Activated CD4-positive, alpha-beta T cell treated with anti-CD3 and anti-CD28 coated beads for 36 hours (primary cell): Measurements from ENCODE around the gene ITPRIP. TPM values are rescaled to one million over a fixed set of nuclear protein-coding genes. Genes with fewer than 3 reads are reported as not detected.

Source experiments
- ATAC-seq: fragments of 200-7000 bp; cut with Tn5 transposase; one replicate; pipeline ENCODE4 v1.10.0; 2021; ENCODE audit warnings: mild to moderate bottlenecking, moderate library complexity
- CTCF ChIA-PET: fragments of 350-600 bp; sonication (Branson Sonifier 250); formaldehyde crosslinking; loops from one replicate; lab custom pipeline; 2021; ENCODE audit warnings: antibody characterized with exemption; lab: Charles Lee
- POLR2A ChIA-PET: fragments of 350-600 bp; sonication (Branson Sonifier 250); formaldehyde crosslinking; loops from one replicate; lab custom pipeline; 2021; ENCODE audit warnings: antibody characterized with exemption, inconsistent platforms; lab: Charles Lee
- DNase-seq: peaks from one replicate; pipeline ENCODE4 v3.0.0-alpha.2; 2020
- H3K27ac Mint-ChIP-seq: one replicate; pipeline ENCODE4 v1.8.0; 2021; ENCODE audit warnings: mixed read lengths
- H3K27me3 Mint-ChIP-seq: one replicate; pipeline ENCODE4 v1.8.0; 2021; ENCODE audit warnings: mixed read lengths
- H3K36me3 Mint-ChIP-seq: one replicate; pipeline ENCODE4 v1.8.0; 2021; ENCODE audit warnings: low read depth, mixed read lengths
- H3K4me1 Mint-ChIP-seq: one replicate; pipeline ENCODE4 v1.8.0; 2021; ENCODE audit warnings: mixed read lengths
- H3K4me3 Mint-ChIP-seq: one replicate; pipeline ENCODE4 v1.8.0; 2021; ENCODE audit warnings: mild to moderate bottlenecking, moderate library complexity, mixed read lengths
- H3K9me3 Mint-ChIP-seq: one replicate; pipeline ENCODE4 v1.8.0; 2021; ENCODE audit warnings: low read depth, mixed read lengths
- intact Hi-C, 2 experiments: fragments of 100-400 bp; cut with DNase I in 1 of 2; cut with micrococcal nuclease in 1 of 2; formaldehyde crosslinking; loops; one replicate each; pipeline versions ENCODE4 v1.14.2 to v1.15.1; 2022 to 2024; cut with DNase I, micrococcal nuclease
- total RNA-seq, 2 experiments: library from RNA; stranded (reverse); gene quantifications; one replicate each; pipeline ENCODE4 v1.2.3, GENCODE V29; 2021

Gene ITPRIP
- total RNA-seq, 2 experiments from 2014 or later = 20.3 to 21.6 TPM

DNA sequence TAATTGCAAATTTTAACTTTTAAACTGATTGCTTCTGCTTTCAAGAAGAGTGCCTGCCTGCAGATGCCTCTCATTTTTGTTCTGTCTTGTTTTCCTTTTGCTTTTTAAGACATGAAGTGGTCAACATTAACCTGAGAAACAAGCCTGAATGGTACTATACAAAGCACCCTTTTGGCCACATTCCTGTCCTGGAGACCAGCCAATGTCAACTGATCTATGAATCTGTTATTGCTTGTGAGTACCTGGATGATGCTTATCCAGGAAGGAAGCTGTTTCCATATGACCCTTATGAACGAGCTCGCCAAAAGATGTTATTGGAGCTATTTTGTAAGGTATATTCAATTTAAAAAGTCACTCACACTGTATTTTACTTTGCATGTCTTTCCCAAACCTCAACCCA, 60.5 kb downstream of the ITPRIP start:
- no peaks in the 10 kb centered on the region for H3K36me3 Mint-ChIP-seq
- intact Hi-C loops = no loop called here
- ChIA-PET POLR2A (no interaction called here), CTCF (interaction anchor here (0.6 to 5.2 kb wide), 5 partner anchors 8 to 29 kb away, joined by 3 to 46 read pairs (median 5); no protein-coding TSS in a partner anchor)
- H3K9me3 Mint-ChIP-seq = no peaks in the 10 kb centered on the region
- H3K4me3 Mint-ChIP-seq = no peak overlapping the region
- H3K27ac Mint-ChIP-seq = no peak overlapping the region
- peaks cover 9% of the 10 kb centered on the region for H3K27me3 Mint-ChIP-seq
- ATAC-seq (no peak), DNase-seq (no peak)
- no peaks in the 10 kb centered on the region for H3K4me1 Mint-ChIP-seq

GRCh38 chr10:104276192-104276591, 62.1 kb downstream of the ITPRIP start:
- intact Hi-C loops = no loop called here
- H3K27ac Mint-ChIP-seq = no peak overlapping the region
- ATAC-seq = no peak
- no peak overlapping the region for H3K4me3 Mint-ChIP-seq
- no peak for DNase-seq
- no peaks in the 10 kb centered on the region for H3K9me3 Mint-ChIP-seq
- ChIA-PET CTCF (interaction anchor here (1.0 to 5.2 kb wide), 11 partner anchors 12 to 126 kb away, joined by 3 to 115 read pairs (median 5); partner anchors contain the start of genes CFAP58 and ITPRIP), POLR2A (no interaction called here)
- no peaks in the 10 kb centered on the region for H3K36me3 Mint-ChIP-seq
- H3K27me3 Mint-ChIP-seq = peaks cover 8% of the 10 kb centered on the region
- H3K4me1 Mint-ChIP-seq = no peaks in the 10 kb centered on the region

- no peaks in the 10 kb centered on the region for H3K4me1 Mint-ChIP-seq
- peaks cover 8% of the 10 kb centered on the region for H3K27me3 Mint-ChIP-seq
- ChIA-PET CTCF (interaction anchor here (0.6 to 5.2 kb wide), 52 partner anchors 8 to 387 kb away, joined by 3 to 115 read pairs (median 4); partner anchors contain the start of genes CFAP43, CFAP58, GSTO1 and ITPRIP), POLR2A (interaction anchor here (1.2 kb wide), 1 partner anchor 20 kb away, joined by 5 read pairs; the partner anchor contains the start of gene GSTO1)
- ATAC-seq (peak; percentile 93), DNase-seq (peak; percentile 75)
- peak overlapping the region; percentile 30 for H3K4me3 Mint-ChIP-seq
- H3K36me3 Mint-ChIP-seq = no peaks in the 10 kb centered on the region
- no peaks in the 10 kb centered on the region for H3K9me3 Mint-ChIP-seq
- no peak overlapping the region for H3K27ac Mint-ChIP-seq
- intact Hi-C loops = loop anchor here (1.0 kb wide), 2 partner anchors 75 to 76 kb away; no protein-coding TSS in a partner anchor
These were observed 63.2 kb downstream of the ITPRIP start for GRCh38 chr10:104274762-104275721.

- CTCF ChIA-PET = interaction anchor here (0.6 to 5.2 kb wide), 50 partner anchors 7 to 634 kb away, joined by 3 to 115 read pairs (median 5); partner anchors contain the start of genes CFAP43, CFAP58, GSTO1 and ITPRIP
- Mint-ChIP-seq H3K4me1 (peaks cover 3% of the 10 kb centered on the region), H3K4me3 (peak overlapping the region; percentile 30), H3K36me3 (no peaks in the 10 kb centered on the region), H3K9me3 (no peaks in the 10 kb centered on the region), H3K27ac (no peak overlapping the region), H3K27me3 (peaks cover 8% of the 10 kb centered on the region)
- ATAC-seq = peak; percentile 8
- intact Hi-C loops = loop anchor here (1.0 kb wide), 2 partner anchors 76 to 77 kb away; no protein-coding TSS in a partner anchor
- no peak for DNase-seq
- POLR2A ChIA-PET = interaction anchor here (1.2 kb wide), 1 partner anchor 19 kb away, joined by 5 read pairs; the partner anchor contains the start of gene GSTO1
These were observed 64.2 kb downstream of the ITPRIP start for GRCh38 chr10:104273899-104274575.

DNA sequence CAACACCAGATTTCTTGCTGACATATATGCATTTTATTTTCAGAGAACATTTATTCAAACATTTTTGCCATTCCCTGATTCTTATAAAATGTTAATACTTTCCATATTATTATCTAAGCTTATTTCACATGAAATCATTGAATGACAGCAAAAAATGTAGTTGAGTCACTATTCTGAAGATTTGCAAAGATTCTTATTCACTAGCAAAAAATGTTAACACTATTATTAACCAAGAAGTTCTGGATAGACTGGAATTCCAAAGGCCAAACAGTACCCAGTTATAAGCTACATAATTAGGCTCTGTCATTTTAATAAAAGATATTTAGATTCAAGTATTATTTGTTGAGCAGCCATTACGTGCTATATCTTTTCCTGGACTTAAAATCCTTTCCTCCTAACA, 65.0 kb downstream of the ITPRIP start:
- no peak overlapping the region for H3K4me3 Mint-ChIP-seq
- POLR2A ChIA-PET = no interaction called here
- intact Hi-C loops = no loop called here

DNA sequence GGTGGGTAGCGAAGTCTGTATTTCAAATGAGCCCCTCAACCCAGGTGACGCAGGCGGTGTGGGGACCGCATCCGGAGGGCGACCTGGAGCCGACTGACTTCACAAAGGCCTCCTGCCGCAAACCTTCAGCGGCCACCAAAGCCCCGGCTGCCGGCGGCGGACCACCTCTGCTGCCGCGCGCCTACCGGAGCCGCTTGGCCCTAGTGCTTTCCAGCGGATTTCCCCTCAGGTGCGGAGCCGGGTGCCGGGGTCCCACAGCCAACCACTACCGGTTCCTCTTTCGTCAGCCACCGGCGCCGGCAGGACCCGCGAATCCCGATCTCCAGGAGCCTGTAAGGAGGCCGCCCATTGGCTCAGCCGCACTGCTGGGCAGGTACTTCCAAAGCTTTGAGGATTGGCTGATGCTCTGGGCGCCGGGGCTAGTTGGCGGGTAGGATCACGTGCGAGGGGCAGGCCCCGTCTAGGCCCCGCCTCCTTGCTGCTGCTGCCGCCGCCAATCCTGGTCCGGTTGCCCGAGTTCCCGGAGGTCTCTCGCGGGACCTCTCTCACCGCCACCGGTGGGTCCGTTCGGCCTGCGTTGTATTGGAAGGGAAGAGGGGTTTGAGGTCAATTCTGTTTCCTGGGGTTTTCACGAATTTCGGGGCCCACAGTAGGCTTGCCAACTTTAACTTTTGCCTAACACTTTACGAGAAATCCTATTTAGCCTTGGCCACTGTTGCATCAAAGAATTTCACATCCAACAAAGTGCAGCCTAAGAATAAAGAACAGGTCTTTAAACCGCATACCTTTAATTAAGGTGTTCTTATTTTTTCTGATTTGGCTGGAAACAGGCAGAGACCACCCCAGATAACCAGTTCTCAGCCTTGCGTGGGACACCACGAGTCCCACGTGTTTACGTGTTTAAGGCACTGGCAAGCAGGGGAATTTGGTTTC, 69.3 kb downstream of the ITPRIP start, which contains the start of gene GSTO2:
TSS of gene GSTO2 (plus strand) at position 472 of the 933 bp plus-strand sequence. CDS start 5,732 bp downstream, outside the sequence.
- H3K27me3 Mint-ChIP-seq = no peaks in the 10 kb centered on the region

More for the DNA sequence above, 65.0 kb downstream of the ITPRIP start:
- CTCF ChIA-PET = interaction anchor here (1.3 to 5.2 kb wide), 22 partner anchors 10 to 385 kb away, joined by 3 to 115 read pairs (median 8); partner anchors contain the start of genes CFAP58, GSTO1, ITPRIP and SFR1
- H3K27ac Mint-ChIP-seq = no peak overlapping the region
- H3K36me3 Mint-ChIP-seq = peaks cover 5% of the 10 kb centered on the region
- peaks cover 3% of the 10 kb centered on the region for H3K4me1 Mint-ChIP-seq
- ATAC-seq = no peak
- H3K9me3 Mint-ChIP-seq = no peaks in the 10 kb centered on the region
- peaks cover 8% of the 10 kb centered on the region for H3K27me3 Mint-ChIP-seq
- DNase-seq = no peak

GRCh38 chr10:104268405-104268712, 69.9 kb downstream of the ITPRIP start:
- ATAC-seq = peak; percentile 49
- peaks cover 51% of the 10 kb centered on the region for H3K36me3 Mint-ChIP-seq
- POLR2A ChIA-PET = interaction anchor here (0.6 to 3.2 kb wide), 5 partner anchors 13 to 149 kb away, joined by 3 to 23 read pairs (median 5); partner anchors contain the start of genes GSTO1 and SFR1
- H3K4me1 Mint-ChIP-seq = peaks cover 45% of the 10 kb centered on the region
- H3K9me3 Mint-ChIP-seq = no peaks in the 10 kb centered on the region
- peak overlapping the region; percentile 94 for H3K27ac Mint-ChIP-seq
- DNase-seq = no peak
- no peaks in the 10 kb centered on the region for H3K27me3 Mint-ChIP-seq
- intact Hi-C loops = loop anchor here (1.0 to 5.0 kb wide), 12 partner anchors 13 to 872 kb away; partner anchors contain the start of genes ITPRIP (in 2 of the 2), SLK (in 2 of the 2), ATP5MK (in 1 of the 2) and CFAP43 (in 1 of the 2)
- H3K4me3 Mint-ChIP-seq = peak overlapping the region; percentile 77
- CTCF ChIA-PET = interaction anchor here (0.6 to 4.4 kb wide), 5 partner anchors 13 to 83 kb away, joined by 3 to 30 read pairs (median 3); partner anchors contain the start of gene GSTO1

More for the DNA sequence above, 69.3 kb downstream of the ITPRIP start, which contains the start of gene GSTO2:
- DNase-seq (peak; percentile 99), ATAC-seq (peak; percentile 90)
- intact Hi-C loops = loop anchor here (1.0 to 5.0 kb wide), 15 partner anchors 14 to 872 kb away; partner anchors contain the start of genes CFAP43 (in 2 of the 2), CFAP58 (in 2 of the 2), ITPRIP (in 2 of the 2) and SLK (in 2 of the 2)
- Mint-ChIP-seq H3K36me3 (peaks cover 46% of the 10 kb centered on the region), H3K9me3 (no peaks in the 10 kb centered on the region), H3K4me1 (peaks cover 42% of the 10 kb centered on the region), H3K27ac (peak within 1 kb of the TSS; percentile 94), H3K4me3 (peak within 1 kb of the TSS; percentile 77)
- ChIA-PET CTCF (interaction anchor here (0.6 to 1.6 kb wide), 8 partner anchors 9 to 324 kb away, joined by 3 to 6 read pairs (median 3); partner anchors contain the start of gene CFAP58), POLR2A (interaction anchor here (0.6 to 3.2 kb wide), 4 partner anchors 13 to 150 kb away, joined by 3 to 23 read pairs (median 4); partner anchors contain the start of genes CFAP43 and GSTO1)

- DNase-seq (peak; percentile 71), ATAC-seq (peak; percentile 39)
- H3K27ac Mint-ChIP-seq = peak overlapping the region; percentile 94
- peaks cover 48% of the 10 kb centered on the region for H3K4me1 Mint-ChIP-seq
- ChIA-PET CTCF (interaction anchor here (0.6 to 4.4 kb wide), 5 partner anchors 12 to 84 kb away, joined by 3 to 30 read pairs (median 3); partner anchors contain the start of gene GSTO1), POLR2A (interaction anchor here (0.7 to 3.2 kb wide), 4 partner anchors 12 to 147 kb away, joined by 3 to 23 read pairs (median 6); partner anchors contain the start of genes GSTO1 and SFR1)
- H3K27me3 Mint-ChIP-seq = no peaks in the 10 kb centered on the region
- H3K36me3 Mint-ChIP-seq = peaks cover 55% of the 10 kb centered on the region
- intact Hi-C loops = loop anchor here (1.0 to 5.0 kb wide), 12 partner anchors 13 to 871 kb away; partner anchors contain the start of genes ITPRIP (in 2 of the 2), SLK (in 2 of the 2), ATP5MK (in 1 of the 2) and CFAP43 (in 1 of the 2)
- peak overlapping the region; percentile 77 for H3K4me3 Mint-ChIP-seq
- H3K9me3 Mint-ChIP-seq = no peaks in the 10 kb centered on the region
These were observed 70.4 kb downstream of the ITPRIP start for GRCh38 chr10:104267721-104268404.

- intact Hi-C loops = loop anchor here in 1 of 2 experiments (5.0 kb wide), 1 partner anchor 297 kb away; the partner anchor contains the start of gene SLK
- Mint-ChIP-seq H3K27me3 (no peaks in the 10 kb centered on the region), H3K9me3 (no peaks in the 10 kb centered on the region), H3K4me1 (peaks cover 76% of the 10 kb centered on the region), H3K36me3 (peaks cover 85% of the 10 kb centered on the region), H3K27ac (peak overlapping the region; percentile 47), H3K4me3 (no peak overlapping the region)
- ChIA-PET POLR2A (no interaction called here), CTCF (interaction anchor here (2.0 to 4.4 kb wide), 4 partner anchors 9 to 377 kb away, joined by 4 to 30 read pairs (median 8); partner anchors contain the start of gene GSTO1)
- DNase-seq = no peak
- ATAC-seq = no peak
These were observed 73.5 kb downstream of the ITPRIP start for GRCh38 chr10:104264783-104265182.
